CD4-positive, alpha-beta T cell treated with Interleukin-17A for 1 hour (primary cell): Measurements from ENCODE around the gene MYO3B.
A peak's percentile ranks its signal among the peaks of the same experiment; 100 is the strongest.
"Not testable (repeated sequence)": the region's sequence is repeated elsewhere in the genome, so short reads cannot be mapped to it uniquely, and the experiment has no call there.

Experiments used
- DNase-seq: peaks from one replicate; pipeline ENCODE4 v3.0.0-alpha.2; 2020

The MYO3B gene

GRCh38 chr2:170434396-170434795, 256.4 kb downstream of the MYO3B start:
- not testable (repeated sequence) for DNase-seq

GRCh38 chr2:170434900-170435621, 257.1 kb downstream of the MYO3B start:
- DNase-seq = peak; percentile 46

- no peak for DNase-seq
Observed at GRCh38 chr2:170436077-170436943, 258.4 kb downstream of the MYO3B start.

GRCh38 chr2:170446078-170446477, 268.1 kb downstream of the MYO3B start:
- no peak for DNase-seq

- no peak for DNase-seq
Observed at GRCh38 chr2:170449034-170449433, 271.1 kb downstream of the MYO3B start.

- no peak for DNase-seq
Observed at GRCh38 chr2:170454471-170455372, 276.8 kb downstream of the MYO3B start.

- no peak for DNase-seq
Observed at GRCh38 chr2:170455617-170456426, 277.9 kb downstream of the MYO3B start.

GRCh38 chr2:170456914-170457313, 279.0 kb downstream of the MYO3B start:
- no peak for DNase-seq

- no peak for DNase-seq
Observed at GRCh38 chr2:170457742-170458141, 279.8 kb downstream of the MYO3B start.

- DNase-seq = no peak
Observed at GRCh38 chr2:170461889-170462288, 283.9 kb downstream of the MYO3B start.

- DNase-seq = no peak
Observed at GRCh38 chr2:170462433-170463205, 284.7 kb downstream of the MYO3B start.

- no peak for DNase-seq
Observed at GRCh38 chr2:170463206-170463537, 285.2 kb downstream of the MYO3B start.

GRCh38 chr2:170464268-170464667, 286.3 kb downstream of the MYO3B start:
- DNase-seq = no peak

- no peak for DNase-seq
Observed at GRCh38 chr2:170465241-170465640, 287.3 kb downstream of the MYO3B start.

- no peak for DNase-seq
Observed at GRCh38 chr2:170466632-170467031, 288.7 kb downstream of the MYO3B start.

- DNase-seq = no peak
Observed at GRCh38 chr2:170467568-170468422, 289.8 kb downstream of the MYO3B start.

GRCh38 chr2:170468557-170468956, 290.6 kb downstream of the MYO3B start:
- no peak for DNase-seq

- not testable (repeated sequence) for DNase-seq
Observed at GRCh38 chr2:170472498-170472897, 294.6 kb downstream of the MYO3B start.

GRCh38 chr2:170475878-170476277, 297.9 kb downstream of the MYO3B start:
- DNase-seq = no peak

GRCh38 chr2:170477630-170478029, 299.7 kb downstream of the MYO3B start:
- no peak for DNase-seq

- DNase-seq = no peak
Observed at GRCh38 chr2:170481201-170481600, 303.3 kb downstream of the MYO3B start.
